MCF 10A (cell line): ENCODE data around the gene TNNI3. TPM values are rescaled to one million over a fixed set of nuclear protein-coding genes. Genes with fewer than 3 reads are reported as not detected.
A peak's percentile ranks its signal among the peaks of the same experiment; 100 is the strongest.

ENCODE experiments used
- BruUV-seq: library from RNA; stranded (reverse); fragments of 400-500 nt; replicated peaks from 2 replicates; lab custom pipeline; 2021; lab: Mats Ljungman, UMichigan
- CTCF ChIA-PET: fragments of 300-600 bp; sonication (Branson Sonifier 250); formaldehyde crosslinking; extraction: SDS; loops from one replicate; lab custom pipeline; 2021; ENCODE audit warnings: antibody characterized with exemption, inconsistent platforms; lab: Yijun Ruan, JAX
- POLR2A ChIA-PET: fragments of 300-600, 350-650 bp; sonication (Branson Sonifier 250); formaldehyde crosslinking; extraction: SDS; loops from one replicate; lab custom pipeline; 2020; ENCODE audit warnings: antibody characterized with exemption, inconsistent platforms; lab: Yijun Ruan, JAX
- DNase-seq: peaks from one replicate; pipeline ENCODE4 v3.0.0-alpha.2; 2018; ENCODE audit not compliant: unreplicated experiment
- H3K27ac Mint-ChIP-seq: one replicate; pipeline ENCODE4 v1.8.0; 2022; ENCODE audit warnings: mild to moderate bottlenecking, low read depth, mixed read lengths; ENCODE audit not compliant: unreplicated experiment
- H3K27me3 Mint-ChIP-seq: one replicate; pipeline ENCODE4 v1.8.0; 2022; ENCODE audit warnings: mixed read lengths; ENCODE audit not compliant: insufficient read depth, unreplicated experiment
- H3K36me3 Mint-ChIP-seq: one replicate; pipeline ENCODE4 v1.8.0; 2022; ENCODE audit warnings: mild to moderate bottlenecking, moderate library complexity, mixed read lengths; ENCODE audit not compliant: insufficient read depth, unreplicated experiment
- H3K4me1 Mint-ChIP-seq: one replicate; pipeline ENCODE4 v1.8.0; 2022; ENCODE audit warnings: mixed read lengths; ENCODE audit not compliant: insufficient read depth, unreplicated experiment
- H3K4me3 Mint-ChIP-seq: one replicate; pipeline ENCODE4 v1.8.0; 2022; ENCODE audit warnings: mild to moderate bottlenecking, moderate library complexity, mixed read lengths; ENCODE audit not compliant: unreplicated experiment
- H3K9me3 Mint-ChIP-seq: one replicate; pipeline ENCODE4 v1.8.0; 2022; ENCODE audit warnings: mixed read lengths; ENCODE audit not compliant: unreplicated experiment
- CTCF ChIP-seq: fragments of 200-600 bp; IDR thresholded peaks from one replicate; pipeline ENCODE4 v1.8.0; 2022; ENCODE audit warnings: antibody characterized with exemption, mild to moderate bottlenecking; ENCODE audit not compliant: unreplicated experiment
- intact Hi-C: fragments of 100-400 bp; cut with micrococcal nuclease; formaldehyde crosslinking; loops from 2 replicates; pipeline ENCODE4 v1.14.1; 2022
- total RNA-seq: library from RNA; stranded (reverse); gene quantifications from 2 replicates; pipeline ENCODE4 v1.2.3, GENCODE V29; 2022

The TNNI3 gene
- total RNA-seq, 1 experiment from 2014 or later: 0.89 TPM

- CTCF ChIA-PET: interaction anchor here (0.6 to 3.6 kb wide), 9 partner anchors 8 to 362 kb away, joined by 3 to 21 read pairs (median 3); no protein-coding TSS in a partner anchor
- no peak overlapping the region for H3K27ac Mint-ChIP-seq
- no peaks in the 10 kb centered on the region for H3K36me3 Mint-ChIP-seq
- peaks cover 24% of the 10 kb centered on the region for H3K27me3 Mint-ChIP-seq
- TF ChIP-seq CTCF: no peak
- DNase-seq: no peak
- no TSS peak for BruUV-seq
- POLR2A ChIA-PET: interaction anchor here (0.8 to 1.4 kb wide), 4 partner anchors 12 to 451 kb away, joined by 3 to 5 read pairs (median 4); partner anchors contain the start of gene FIZ1
- H3K9me3 Mint-ChIP-seq: peaks cover 9% of the 10 kb centered on the region
- intact Hi-C loops: loop anchor here (2.0 kb wide), 2 partner anchors 19 to 69 kb away; partner anchors contain the start of gene DNAAF3
- peaks cover 14% of the 10 kb centered on the region for H3K4me1 Mint-ChIP-seq
- no peak overlapping the region for H3K4me3 Mint-ChIP-seq
Observed at GRCh38 chr19:55147545-55148251, 9.8 kb downstream of the TNNI3 start.

- ChIA-PET CTCF (interaction anchor here (0.5 to 3.6 kb wide), 18 partner anchors 9 to 958 kb away, joined by 3 to 21 read pairs (median 3); no protein-coding TSS in a partner anchor), POLR2A (interaction anchor here (0.6 to 1.7 kb wide), 8 partner anchors 13 to 330 kb away, joined by 3 to 5 read pairs (median 4); partner anchors contain the start of genes ISOC2, PPP6R1 and ZNF628)
- Mint-ChIP-seq H3K4me1 (peaks cover 14% of the 10 kb centered on the region), H3K36me3 (no peaks in the 10 kb centered on the region), H3K4me3 (peak overlapping the region; percentile 69), H3K27me3 (peaks cover 24% of the 10 kb centered on the region), H3K27ac (no peak overlapping the region), H3K9me3 (peaks cover 2% of the 10 kb centered on the region)
- TF ChIP-seq CTCF: no peak
- intact Hi-C loops: loop anchor here (2.0 kb wide), 2 partner anchors 20 to 70 kb away; partner anchors contain the start of gene DNAAF3
- no TSS peak for BruUV-seq
- peak; percentile 61 for DNase-seq
Observed at GRCh38 chr19:55146705-55147273, 10.7 kb downstream of the TNNI3 start.

DNA sequence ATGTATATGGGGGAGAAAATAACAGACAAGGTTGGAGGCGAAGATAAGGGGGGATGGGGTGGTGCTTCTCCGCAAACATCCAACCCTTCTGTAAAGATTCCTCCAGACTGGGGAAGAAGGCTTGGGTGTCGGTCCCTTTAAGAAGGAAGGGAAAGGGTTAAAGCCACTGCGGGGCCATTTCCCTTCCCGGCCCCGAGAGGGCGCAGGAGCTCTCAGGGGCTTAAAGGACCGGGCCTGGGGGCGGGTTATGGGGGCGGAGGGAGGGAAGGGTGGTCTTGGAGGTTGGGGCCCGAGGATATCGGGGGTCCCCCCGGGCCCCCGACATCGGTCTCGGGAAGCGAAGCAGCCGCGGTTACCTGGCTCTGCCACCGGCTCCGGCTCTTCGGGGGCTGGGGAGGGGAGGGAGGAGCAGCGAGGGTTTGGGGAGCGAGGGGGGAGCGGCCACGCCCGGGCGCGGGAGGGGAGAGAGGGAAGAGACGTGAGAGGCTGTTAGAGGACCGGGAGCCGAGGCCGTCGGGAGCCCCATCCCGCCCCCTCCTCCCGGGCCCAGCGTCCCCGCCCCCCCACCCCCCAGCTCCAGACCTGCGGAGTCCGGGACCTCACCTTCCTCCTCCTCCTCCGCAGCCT lies 11.3 kb downstream of the TNNI3 start:
- H3K4me3 Mint-ChIP-seq: peak overlapping the region; percentile 69
- peak; percentile 51 for DNase-seq
- ChIA-PET CTCF (interaction anchor here (0.6 to 3.6 kb wide), 12 partner anchors 11 to 469 kb away, joined by 3 to 21 read pairs (median 3); no protein-coding TSS in a partner anchor), POLR2A (interaction anchor here (0.7 to 1.7 kb wide), 6 partner anchors 14 to 330 kb away, joined by 3 to 5 read pairs (median 4); partner anchors contain the start of genes PPP6R1 and ZNF628)
- no TSS peak for BruUV-seq
- H3K27ac Mint-ChIP-seq: no peak overlapping the region
- peak; percentile 81 for TF ChIP-seq CTCF
- peaks cover 14% of the 10 kb centered on the region for H3K4me1 Mint-ChIP-seq
- no peaks in the 10 kb centered on the region for H3K9me3 Mint-ChIP-seq
- H3K27me3 Mint-ChIP-seq: peaks cover 24% of the 10 kb centered on the region
- no peaks in the 10 kb centered on the region for H3K36me3 Mint-ChIP-seq
- intact Hi-C loops: loop anchor here (2.0 kb wide), 2 partner anchors 21 to 71 kb away; partner anchors contain the start of gene DNAAF3
